Lower leg skin (tissue), 3 donors: ENCODE measurements around the gene PARL.

Source experiments
- CTCF ChIP-seq, 3 donors: fragments of 450-650 bp; IDR thresholded peaks; one replicate each; pipeline ENCODE4 v1.5.1; 2016; ENCODE audit warnings: antibody characterized with exemption in 3 of 3, mild to moderate bottlenecking in 3 of 3, moderate library complexity in 2 of 3
- POLR2A ChIP-seq, 2 donors: fragments of 450-650 bp; IDR thresholded peaks; one replicate each; pipeline ENCODE4 v1.6.1; 2016 to 2017; ENCODE audit warnings: antibody characterized with exemption in 2 of 2, mild to moderate bottlenecking in 1 of 2, moderate library complexity in 1 of 2

GRCh38 chr3:183833516-183833915, 51.2 kb downstream of the PARL start:
- TF ChIP-seq CTCF (IDR thresholded peaks at IDR 0.05), result no peak
- TF ChIP-seq POLR2A (IDR thresholded peaks at IDR 0.05), result no peak
